ELF-1 (cell line): ENCODE data around the gene FAM83C.
"Not testable (repeated sequence)": the region's sequence is repeated elsewhere in the genome, so short reads cannot be mapped to it uniquely, and the experiment has no call there.

ENCODE experiments used
- DNase-seq: peaks from one replicate; pipeline ENCODE4 v3.0.0-alpha.2; 2016; ENCODE audit warnings: low read depth, low spot score

Gene FAM83C

GRCh38 chr20:35267092-35267491 is 25.1 kb downstream of the FAM83C start:
- no peak for DNase-seq

GRCh38 chr20:35264755-35265154 is 27.5 kb downstream of the FAM83C start:
- peak; percentile 92 for DNase-seq

- DNase-seq, result no peak
These were observed 28.5 kb downstream of the FAM83C start for GRCh38 chr20:35263532-35264341.

- peak; percentile 95 for DNase-seq
These were observed 29.3 kb downstream of the FAM83C start for GRCh38 chr20:35262731-35263531.

- peak; percentile 58 for DNase-seq
These were observed 29.9 kb downstream of the FAM83C start for GRCh38 chr20:35262321-35262720.

GRCh38 chr20:35260426-35260825 is 31.8 kb downstream of the FAM83C start:
- peak; percentile 77 for DNase-seq

GRCh38 chr20:35257175-35257909 is 34.9 kb downstream of the FAM83C start:
- DNase-seq, result no peak

- no peak for DNase-seq
These were observed 37.7 kb downstream of the FAM83C start for GRCh38 chr20:35254448-35254999.

GRCh38 chr20:35253010-35253409 is 39.2 kb downstream of the FAM83C start:
- DNase-seq, result no peak

- not testable (repeated sequence) for DNase-seq
These were observed 39.6 kb downstream of the FAM83C start for GRCh38 chr20:35252598-35252997.

- DNase-seq, result no peak
These were observed 40.2 kb downstream of the FAM83C start for GRCh38 chr20:35252037-35252461.

- DNase-seq, result no peak
These were observed 40.6 kb downstream of the FAM83C start for GRCh38 chr20:35251613-35251940.

GRCh38 chr20:35248641-35249475 is 43.4 kb downstream of the FAM83C start:
- DNase-seq, result peak; percentile 63

- DNase-seq, result no peak
These were observed 45.5 kb downstream of the FAM83C start for GRCh38 chr20:35246723-35247122.

- no peak for DNase-seq
These were observed 48.2 kb downstream of the FAM83C start for GRCh38 chr20:35243986-35244385.

- no peak for DNase-seq
These were observed 48.9 kb downstream of the FAM83C start for GRCh38 chr20:35243317-35243716.

GRCh38 chr20:35240811-35241293 is 51.4 kb downstream of the FAM83C start:
- DNase-seq, result peak; percentile 30

GRCh38 chr20:35240083-35240810 is 52.0 kb downstream of the FAM83C start:
- no peak for DNase-seq

GRCh38 chr20:35238735-35239134 is 53.5 kb downstream of the FAM83C start:
- no peak for DNase-seq

GRCh38 chr20:35238170-35238569 is 54.1 kb downstream of the FAM83C start:
- no peak for DNase-seq
